HepG2 (cell line): Measurements from ENCODE around the gene HOXD1. TPM values are rescaled to one million over a fixed set of nuclear protein-coding genes. Genes with fewer than 3 reads are reported as not detected.

ENCODE experiments used
- EHMT2 ChIP-seq: fragments of 200-600 bp; sonication (generic); IDR thresholded peaks from 2 replicates; pipeline ENCODE4 v1.7.0; 2017; ENCODE audit warnings: antibody characterized with exemption, low read depth, low read length, borderline replicate concordance
- JUN ChIP-seq: sonication (generic); formaldehyde crosslinking; IDR thresholded peaks from 2 replicates; pipeline ENCODE4 v1.4.0; 2020; ENCODE audit warnings: mild to moderate bottlenecking, missing genetic modification reagents
- KLF15 ChIP-seq: sonication (generic); formaldehyde crosslinking; IDR thresholded peaks from 2 replicates; pipeline ENCODE4 v1.8.1; 2023; ENCODE audit warnings: borderline replicate concordance, mild to moderate bottlenecking, inconsistent platforms, missing genetic modification reagents, mixed read lengths
- MIER2 ChIP-seq: IDR thresholded peaks from 2 replicates; pipeline ENCODE4 v1.6.1; 2016; ENCODE audit warnings: missing biosample characterization, missing genetic modification reagents
- MZF1 ChIP-seq: sonication (generic); formaldehyde crosslinking; IDR thresholded peaks from 2 replicates; pipeline ENCODE4 v1.8.1; 2023; ENCODE audit warnings: mild to moderate bottlenecking, missing genetic modification reagents, borderline replicate concordance
- RFXAP ChIP-seq: sonication (generic); formaldehyde crosslinking; IDR thresholded peaks from 2 replicates; pipeline ENCODE4 v1.4.0; 2020; ENCODE audit warnings: missing genetic modification reagents, borderline replicate concordance
- SIX4 ChIP-seq: sonication (generic); formaldehyde crosslinking; IDR thresholded peaks from 2 replicates; pipeline ENCODE4 v1.4.0; 2020; ENCODE audit warnings: missing genetic modification reagents
- SOX13 ChIP-seq, 3 experiments: fragments of 450-650 bp in 1 of 3; sonication (generic) in 1 of 3; formaldehyde crosslinking in 1 of 3; IDR thresholded peaks in 2 of 3; conservative IDR thresholded peaks in 1 of 3; 2 replicates each; pipeline versions ENCODE4 v1.5.0 to v1.6.1; 2016 to 2020; ENCODE audit warnings: antibody characterized with exemption in 1 of 3, mild to moderate bottlenecking in 1 of 3, missing compliant biosample characterization in 1 of 3, missing genetic modification reagents in 1 of 3, moderate library complexity in 1 of 3
- SP140L ChIP-seq: sonication (generic); formaldehyde crosslinking; IDR thresholded peaks from 2 replicates; pipeline ENCODE4 v1.4.0; 2020; ENCODE audit warnings: missing genetic modification reagents, borderline replicate concordance
- U2AF2 ChIP-seq: fragments of 200-400 bp; formaldehyde crosslinking; IDR thresholded peaks from 2 replicates; pipeline ENCODE4 v1.6.1; 2017; ENCODE audit warnings: low read depth, mild to moderate bottlenecking, low read length
- ZNF3 ChIP-seq: IDR thresholded peaks from 2 replicates; pipeline ENCODE4 v1.7.0; 2017; ENCODE audit warnings: inconsistent platforms
- ZNF558 ChIP-seq: sonication (generic); formaldehyde crosslinking; IDR thresholded peaks from 2 replicates; pipeline ENCODE4 v1.9.0; 2022; ENCODE audit warnings: mild to moderate bottlenecking, missing genetic modification reagents, borderline replicate concordance
- ZNF574 ChIP-seq: sonication (generic); formaldehyde crosslinking; IDR thresholded peaks from 2 replicates; pipeline ENCODE4 v1.4.0; 2020; ENCODE audit warnings: missing genetic modification reagents
- ZNF670 ChIP-seq: sonication (generic); formaldehyde crosslinking; IDR thresholded peaks from 2 replicates; pipeline ENCODE4 v1.8.0; 2022; ENCODE audit warnings: mild to moderate bottlenecking, missing genetic modification reagents, borderline replicate concordance
- ZNF747 ChIP-seq: sonication (generic); formaldehyde crosslinking; IDR thresholded peaks from 2 replicates; pipeline ENCODE4 v1.8.1; 2023; ENCODE audit warnings: missing genetic modification reagents, mild to moderate bottlenecking, borderline replicate concordance
- ZSCAN22 ChIP-seq: sonication (generic); formaldehyde crosslinking; IDR thresholded peaks from 2 replicates; pipeline ENCODE4 v1.4.0; 2020; ENCODE audit warnings: mild to moderate bottlenecking, missing genetic modification reagents
- polyA plus RNA-seq, 8 experiments: library from polyadenylated mRNA; depleted of rRNA in 3 of 8; stranded (reverse) in 7 of 8; unstranded in 1 of 8; fragments of >200 nt; fragmentation: Illumina TruSeq in 4 of 8; extraction: Trizol in 4 of 8; gene quantifications; 2 replicates each; pipeline versions ENCODE4 v1.2.1 to v1.2.3, GENCODE V29; 2011 to 2016; ENCODE audit warnings: low read depth in 4 of 8, missing spikeins in 1 of 8, mixed read lengths in 1 of 8; ENCODE audit not compliant: insufficient read depth in 1 of 8
- total RNA-seq, 5 experiments: library from RNA; depleted of rRNA; stranded (reverse); fragments of >200 nt; fragmentation: Illumina TruSeq; extraction: Trizol; gene quantifications; 2 replicates each; pipeline ENCODE4 v1.2.3, GENCODE V29; 2016; ENCODE audit warnings: low read depth in 1 of 5
- TF ChIP-seq, protein P1 (sequence below): sonication (generic); formaldehyde crosslinking; IDR thresholded peaks from 2 replicates; pipeline ENCODE4 v1.5.1; 2020; ENCODE audit warnings: mild to moderate bottlenecking, missing genetic modification reagents
- TF ChIP-seq, protein P2 (sequence below): sonication (generic); formaldehyde crosslinking; IDR thresholded peaks from 2 replicates; pipeline ENCODE4 v1.8.0; 2022; ENCODE audit warnings: mild to moderate bottlenecking, missing genetic modification reagents, borderline replicate concordance

Gene HOXD1
- total and polyA plus RNA-seq, 2 of the 13 experiments (the other 11 are each of a cell fraction or from before 2014, with no cell fraction given) = 10.0 to 22.3 TPM

- TF ChIP-seq RFXAP (CRISPR knock-in tag) (peak; percentile 27; the same call in 1 of the 2 replicates), ZNF574 (CRISPR knock-in tag) (no peak), MZF1 (CRISPR knock-in tag) (no peak), ZNF3 (CRISPR knock-in tag) (no peak), KLF15 (CRISPR knock-in tag) (no peak), ZNF670 (peak; percentile 59; the same call in 1 of the 2 replicates), ZNF747 (CRISPR knock-in tag) (peak; percentile 85; the same call in 1 of the 2 replicates), ZSCAN22 (CRISPR knock-in tag) (peak; percentile 34; the same call in 1 of the 2 replicates), SOX13 (IDR thresholded peaks at IDR 0.05) (no peak), SOX13 (CRISPR knock-in tag; conservative IDR thresholded peaks at IDR 0.05 in 1 of 2, IDR thresholded peaks at IDR 0.05 in 1 of 2) (no peak; a peak in 1 of 4 replicates), U2AF2 (no peak), MIER2 (CRISPR knock-in tag) (no peak), ZNF558 (CRISPR knock-in tag) (peak; percentile 73; the same call in 1 of the 2 replicates), EHMT2 (no peak), JUN (CRISPR knock-in tag) (0 out of 2 replicates have a peak, but pooled peaks have one; percentile 29), SIX4 (CRISPR knock-in tag) (no peak), SP140L (no peak; the same call in 1 of the 2 replicates)
- TF ChIP-seq, protein P1, sequence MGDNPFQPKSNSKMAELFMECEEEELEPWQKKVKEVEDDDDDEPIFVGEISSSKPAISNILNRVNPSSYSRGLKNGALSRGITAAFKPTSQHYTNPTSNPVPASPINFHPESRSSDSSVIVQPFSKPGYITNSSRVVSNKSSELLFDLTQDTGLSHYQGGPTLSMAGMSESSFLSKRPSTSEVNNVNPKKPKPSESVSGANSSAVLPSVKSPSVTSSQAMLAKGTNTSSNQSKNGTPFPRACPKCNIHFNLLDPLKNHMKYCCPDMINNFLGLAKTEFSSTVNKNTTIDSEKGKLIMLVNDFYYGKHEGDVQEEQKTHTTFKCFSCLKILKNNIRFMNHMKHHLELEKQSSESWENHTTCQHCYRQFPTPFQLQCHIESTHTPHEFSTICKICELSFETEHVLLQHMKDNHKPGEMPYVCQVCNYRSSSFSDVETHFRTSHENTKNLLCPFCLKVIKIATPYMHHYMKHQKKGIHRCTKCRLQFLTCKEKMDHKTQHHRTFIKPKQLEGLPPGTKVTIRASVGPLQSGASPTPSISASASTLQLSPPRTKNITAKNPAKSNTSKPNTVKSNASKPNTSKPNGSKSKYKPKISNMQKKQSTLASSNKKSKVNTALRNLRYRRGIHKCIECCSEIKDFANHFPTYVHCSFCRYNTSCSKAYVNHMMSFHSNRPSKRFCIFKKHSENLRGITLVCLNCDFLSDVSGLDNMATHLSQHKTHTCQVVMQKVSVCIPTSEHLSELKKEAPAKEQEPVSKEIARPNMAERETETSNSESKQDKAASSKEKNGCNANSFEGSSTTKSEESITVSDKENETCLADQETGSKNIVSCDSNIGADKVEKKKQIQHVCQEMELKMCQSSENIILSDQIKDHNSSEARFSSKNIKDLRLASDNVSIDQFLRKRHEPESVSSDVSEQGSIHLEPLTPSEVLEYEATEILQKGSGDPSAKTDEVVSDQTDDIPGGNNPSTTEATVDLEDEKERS (CRISPR knock-in tag) = peak; percentile 78
- TF ChIP-seq, protein P2, sequence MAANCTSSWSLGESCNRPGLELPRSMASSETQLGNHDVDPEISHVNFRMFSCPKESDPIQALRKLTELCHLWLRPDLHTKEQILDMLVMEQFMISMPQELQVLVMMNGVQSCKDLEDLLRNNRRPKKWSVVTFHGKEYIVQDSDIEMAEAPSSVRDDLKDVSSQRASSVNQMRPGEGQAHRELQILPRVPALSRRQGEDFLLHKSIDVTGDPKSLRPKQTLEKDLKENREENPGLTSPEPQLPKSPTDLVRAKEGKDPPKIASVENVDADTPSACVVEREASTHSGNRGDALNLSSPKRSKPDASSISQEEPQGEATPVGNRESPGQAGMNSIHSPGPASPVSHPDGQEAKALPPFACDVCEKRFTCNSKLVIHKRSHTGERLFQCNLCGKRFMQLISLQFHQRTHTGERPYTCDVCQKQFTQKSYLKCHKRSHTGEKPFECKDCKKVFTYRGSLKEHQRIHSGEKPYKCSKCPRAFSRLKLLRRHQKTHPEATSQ = no peak
Measured at GRCh38 chr2:176187899-176188773, at the start of gene HOXD1 (continued).
